ENCODE data around the gene SLC6A8. TPM values are rescaled to one million over a fixed set of nuclear protein-coding genes. Genes with fewer than 3 reads are reported as not detected.

SLC6A8 gene
- total and polyA plus RNA-seq, 2 donors (not counting 3 experiments of a cell fraction or from before 2014, with no cell fraction given): 22.7 to 23.6 TPM

DNA sequence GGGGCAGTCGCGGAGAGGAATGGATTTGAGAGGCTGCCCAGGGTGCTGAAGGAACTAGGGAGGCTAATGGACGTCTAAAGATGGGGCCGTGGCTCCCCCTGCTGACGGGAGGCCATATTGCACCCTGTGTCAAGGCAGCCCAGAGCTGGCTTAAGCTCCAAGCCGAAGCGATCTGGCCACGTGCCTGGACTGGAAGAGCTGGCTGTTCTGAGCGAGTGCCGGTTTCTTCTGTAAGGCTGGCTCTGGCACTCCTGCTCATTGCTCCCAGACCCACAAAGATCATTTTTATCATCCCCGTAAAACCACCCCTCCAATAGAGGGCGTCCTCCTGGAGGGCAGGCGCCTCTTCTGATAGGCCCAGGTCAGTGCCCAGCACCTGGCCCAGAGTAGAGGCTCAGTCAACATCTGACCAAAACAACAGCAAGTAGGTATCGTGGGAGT lies 19.8 kb upstream of the SLC6A8 start:
- ChIA-PET POLR2A (no interaction called here), CTCF (interaction anchor here (0.6 to 6.8 kb wide), 26 partner anchors 11 to 726 kb away, joined by 3 to 89 read pairs (median 6); partner anchors contain the start of genes DUSP9 and HAUS7)
- H3K9ac ChIP-seq (replicated peaks; ENCODE audit: extremely low read depth, insufficient read depth, low read length): no peak overlapping the region
- H3K36me3 ChIP-seq (ENCODE audit: control insufficient read depth in 2 of 2, extremely low read depth in 1 of 2, insufficient read depth in 2 of 2, low read length in 2 of 2): no peaks in the 10 kb centered on the region
- H3K79me2 ChIP-seq (ENCODE audit: control insufficient read depth, insufficient read depth, low read length): no peaks in the 10 kb centered on the region
- FAIRE-seq: peak; percentile 96
- no TSS peak for BruUV-seq (replicated peaks)
- peaks cover 4 to 5% of the 10 kb centered on the region in 2 experiments for H3K27me3 ChIP-seq (ENCODE audit: control insufficient read depth in 2 of 2, insufficient read depth in 2 of 2, low read length in 2 of 2)
- dilution Hi-C loops (cut with MboI; ENCODE audit: extremely low pct_ligation_motif_present, low sequenced_read_pairs) (no loop called here), intact Hi-C loops (cut with micrococcal nuclease) (loop anchor here (1.0 to 2.0 kb wide), 6 partner anchors 31 to 727 kb away; no protein-coding TSS in a partner anchor)
- no peak overlapping the region for H2AFZ ChIP-seq (ENCODE audit: low read depth, low read length)
- no peaks in the 10 kb centered on the region for H3K4me1 ChIP-seq (ENCODE audit: control insufficient read depth, extremely low read depth, insufficient read depth, low read length)
- no peak overlapping the region for H3K4me2 ChIP-seq (ENCODE audit: insufficient read depth, low read length)
- no peak overlapping the region for H3K4me3 ChIP-seq (replicated peaks in 1 of 3; ENCODE audit: insufficient read depth in 1 of 3, low read depth in 1 of 3, low read length in 3 of 3)
- no peak overlapping the region for H3K27ac ChIP-seq (ENCODE audit: insufficient read depth, low read depth, low read length)
- TF ChIP-seq POLR2AphosphoS5 (IDR thresholded peaks at IDR 0.05; ENCODE audit: insufficient read depth, low read depth, low read length) (no peak), MYC (IDR thresholded peaks at IDR 0.05; ENCODE audit: low read depth, low read length) (no peak), EZH2 (IDR thresholded peaks at IDR 0.05; ENCODE audit: borderline replicate concordance, low read depth, low read length, severe bottlenecking) (no peak), JUN (IDR thresholded peaks at IDR 0.05; ENCODE audit: borderline replicate concordance, insufficient read depth, insufficient read length, low read depth) (no peak), POLR2A (IDR thresholded peaks at IDR 0.05; ENCODE audit: low read depth, low read length) (no peak), FOS (IDR thresholded peaks at IDR 0.05; ENCODE audit: borderline replicate concordance, insufficient read depth, low read length) (no peak), GATA2 (IDR thresholded peaks at IDR 0.05; ENCODE audit: insufficient read depth, insufficient read length, low read depth, low read length) (no peak)
- TF ChIP-seq, protein P1, sequence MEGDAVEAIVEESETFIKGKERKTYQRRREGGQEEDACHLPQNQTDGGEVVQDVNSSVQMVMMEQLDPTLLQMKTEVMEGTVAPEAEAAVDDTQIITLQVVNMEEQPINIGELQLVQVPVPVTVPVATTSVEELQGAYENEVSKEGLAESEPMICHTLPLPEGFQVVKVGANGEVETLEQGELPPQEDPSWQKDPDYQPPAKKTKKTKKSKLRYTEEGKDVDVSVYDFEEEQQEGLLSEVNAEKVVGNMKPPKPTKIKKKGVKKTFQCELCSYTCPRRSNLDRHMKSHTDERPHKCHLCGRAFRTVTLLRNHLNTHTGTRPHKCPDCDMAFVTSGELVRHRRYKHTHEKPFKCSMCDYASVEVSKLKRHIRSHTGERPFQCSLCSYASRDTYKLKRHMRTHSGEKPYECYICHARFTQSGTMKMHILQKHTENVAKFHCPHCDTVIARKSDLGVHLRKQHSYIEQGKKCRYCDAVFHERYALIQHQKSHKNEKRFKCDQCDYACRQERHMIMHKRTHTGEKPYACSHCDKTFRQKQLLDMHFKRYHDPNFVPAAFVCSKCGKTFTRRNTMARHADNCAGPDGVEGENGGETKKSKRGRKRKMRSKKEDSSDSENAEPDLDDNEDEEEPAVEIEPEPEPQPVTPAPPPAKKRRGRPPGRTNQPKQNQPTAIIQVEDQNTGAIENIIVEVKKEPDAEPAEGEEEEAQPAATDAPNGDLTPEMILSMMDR (IDR thresholded peaks at IDR 0.05; ENCODE audit: extremely low read depth in 1 of 2, insufficient read depth in 1 of 2, low read depth in 1 of 2, low read length in 2 of 2): peak; percentile 64 to 79
- TF ChIP-seq, protein P2, sequence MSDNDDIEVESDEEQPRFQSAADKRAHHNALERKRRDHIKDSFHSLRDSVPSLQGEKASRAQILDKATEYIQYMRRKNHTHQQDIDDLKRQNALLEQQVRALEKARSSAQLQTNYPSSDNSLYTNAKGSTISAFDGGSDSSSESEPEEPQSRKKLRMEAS (IDR thresholded peaks at IDR 0.05; ENCODE audit: insufficient read depth, insufficient read length): peak; percentile 27
- DNase-seq (ENCODE audit: low read depth, low spot score): peak; percentile 69
- H3K9me1 ChIP-seq (replicated peaks; ENCODE audit: control insufficient read depth, extremely low read depth, insufficient read depth, low read length): no peaks in the 10 kb centered on the region
- no peaks in the 10 kb centered on the region for H4K20me1 ChIP-seq (replicated peaks; ENCODE audit: control insufficient read depth, extremely low read depth, insufficient read depth, low read length)
- no peaks in the 10 kb centered on the region for H3K9me3 ChIP-seq (replicated peaks; ENCODE audit: control insufficient read depth, insufficient read depth, low read length)
